IPS-18c (cell line): Measurements from ENCODE around the gene ZNF682.
"Not testable (repeated sequence)": the region's sequence is repeated elsewhere in the genome, so short reads cannot be mapped to it uniquely, and the experiment has no call there.

Source experiments
- H3K4me3 ChIP-seq: 2 replicates; pipeline ENCODE4 v1.7.0; 2013; ENCODE audit warnings: low read depth, mild to moderate bottlenecking, low read length, moderate library complexity; ENCODE audit not compliant: insufficient read depth
- H3K9me3 ChIP-seq: one replicate; pipeline ENCODE4 v1.6.1; 2013; ENCODE audit warnings: mild to moderate bottlenecking, low read length, moderate library complexity; ENCODE audit not compliant: control insufficient read depth, insufficient read depth

The ZNF682 gene

DNA sequence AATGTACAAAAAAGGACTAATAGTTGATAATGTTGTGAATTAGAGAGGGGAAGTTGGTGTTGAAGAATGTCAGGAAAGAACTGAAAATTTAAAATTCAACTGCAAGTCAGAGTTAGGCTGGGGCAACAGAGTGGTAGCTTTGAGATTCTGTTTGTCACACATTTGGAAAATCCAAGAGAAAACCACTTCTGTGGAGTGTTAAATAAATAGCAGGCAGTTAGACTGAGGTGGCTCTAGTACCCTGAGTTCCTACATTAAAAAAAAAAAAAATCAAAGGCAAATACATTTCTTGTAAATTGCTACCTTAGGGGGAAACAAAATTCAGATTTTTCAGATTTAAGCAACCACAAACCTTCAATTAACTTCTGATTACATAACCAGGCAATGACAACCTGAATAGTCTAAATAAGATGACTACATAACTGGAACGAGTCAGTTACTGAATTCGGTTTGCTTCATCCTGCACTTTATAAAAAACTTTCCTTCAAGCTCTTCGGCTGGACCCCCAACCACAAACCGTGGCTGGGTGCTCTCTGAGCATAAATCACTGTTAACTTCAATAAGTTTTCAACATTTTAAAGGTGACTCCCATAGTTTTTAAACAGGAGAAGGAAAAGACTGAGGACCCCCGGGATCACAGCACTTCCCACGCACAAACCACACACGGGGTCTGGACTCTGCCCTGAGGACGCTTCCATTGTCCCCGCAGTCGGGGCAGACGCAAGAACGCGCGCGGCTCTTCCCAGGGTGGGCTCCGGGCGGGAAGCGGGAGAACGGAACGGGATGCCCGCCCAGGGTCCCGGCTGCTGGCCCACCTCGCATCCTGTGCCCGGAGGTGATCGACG is 725 bp downstream of the ZNF682 start:
- peak overlapping the region; percentile 85 for H3K4me3 ChIP-seq
- H3K9me3 ChIP-seq = peaks cover 6% of the 10 kb centered on the region

- Histone ChIP-seq H3K4me3 (no peak overlapping the region), H3K9me3 (peaks cover 6% of the 10 kb centered on the region)
Observed at GRCh38 chr19:20035935-20036334, 3.4 kb downstream of the ZNF682 start.

DNA sequence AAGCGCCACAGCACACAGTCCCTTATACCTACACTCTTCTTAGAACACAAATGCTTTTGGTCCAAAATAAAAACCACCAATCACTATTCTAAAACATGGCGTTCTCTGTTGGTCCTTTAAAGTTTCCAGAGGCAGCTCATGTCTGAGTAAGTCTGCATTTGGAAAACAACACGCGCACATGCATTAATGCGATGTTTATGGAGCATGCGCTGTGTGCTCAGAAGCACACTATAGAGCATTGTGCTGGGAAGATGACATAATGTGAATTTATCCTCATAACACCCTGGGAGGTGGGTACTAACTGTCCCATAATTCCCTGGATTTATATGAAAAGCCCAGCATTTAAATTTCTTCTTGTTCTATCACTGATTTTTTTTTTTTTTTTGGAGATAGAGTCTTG is 10.7 kb downstream of the ZNF682 start:
- no peak overlapping the region for H3K4me3 ChIP-seq
- H3K9me3 ChIP-seq = no peaks in the 10 kb centered on the region

DNA sequence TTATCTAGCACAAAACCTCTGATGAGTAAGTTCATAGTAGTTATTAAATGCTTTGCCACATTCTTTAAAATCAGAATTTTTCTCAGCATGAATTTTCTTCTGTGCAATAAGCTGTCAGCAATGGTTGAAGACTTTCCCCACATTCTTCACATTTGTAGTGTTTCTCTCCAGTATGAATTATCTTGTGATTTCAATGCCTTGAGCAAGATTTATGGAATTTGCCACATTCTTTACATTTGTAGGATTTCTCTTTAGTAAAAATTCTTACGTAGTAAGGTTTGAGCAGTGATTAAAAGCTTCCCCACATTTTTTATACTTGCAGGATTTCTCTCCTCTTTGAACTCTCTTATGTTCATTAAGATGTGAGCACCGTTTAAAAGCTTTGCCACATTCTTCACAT is 33.6 kb downstream of the ZNF682 start:
- peaks cover 16% of the 10 kb centered on the region for H3K9me3 ChIP-seq
- no peak overlapping the region for H3K4me3 ChIP-seq

GRCh38 chr19:19997656-19998268 is 41.5 kb downstream of the ZNF682 start:
- no peak overlapping the region for H3K4me3 ChIP-seq
- H3K9me3 ChIP-seq = no peaks in the 10 kb centered on the region

- no peak overlapping the region for H3K4me3 ChIP-seq
- peaks cover 17% of the 10 kb centered on the region for H3K9me3 ChIP-seq
Observed at GRCh38 chr19:19966862-19967261, 72.4 kb downstream of the ZNF682 start.

DNA sequence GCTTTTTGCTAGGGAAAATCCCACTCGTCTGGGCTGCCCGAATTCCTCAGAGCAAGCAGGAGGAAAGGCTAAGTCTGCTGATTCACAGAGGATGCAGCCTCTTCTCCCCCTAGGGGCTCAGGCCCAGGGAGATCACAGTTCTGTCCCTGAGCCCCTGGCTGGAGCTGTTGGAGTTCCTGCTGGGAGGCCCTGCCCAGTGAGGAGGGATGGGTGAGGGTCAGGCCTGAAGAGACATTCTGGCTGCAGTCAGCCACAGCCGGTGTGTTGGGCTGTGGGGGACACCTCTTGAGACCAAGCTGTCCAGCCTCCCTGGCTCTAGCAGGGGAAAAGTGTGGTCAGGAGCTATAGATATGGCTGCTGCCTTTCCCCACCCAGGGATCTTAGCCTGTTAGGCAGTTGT is 73.2 kb downstream of the ZNF682 start:
- peaks cover 15% of the 10 kb centered on the region for H3K9me3 ChIP-seq
- H3K4me3 ChIP-seq = not testable (repeated sequence)

DNA sequence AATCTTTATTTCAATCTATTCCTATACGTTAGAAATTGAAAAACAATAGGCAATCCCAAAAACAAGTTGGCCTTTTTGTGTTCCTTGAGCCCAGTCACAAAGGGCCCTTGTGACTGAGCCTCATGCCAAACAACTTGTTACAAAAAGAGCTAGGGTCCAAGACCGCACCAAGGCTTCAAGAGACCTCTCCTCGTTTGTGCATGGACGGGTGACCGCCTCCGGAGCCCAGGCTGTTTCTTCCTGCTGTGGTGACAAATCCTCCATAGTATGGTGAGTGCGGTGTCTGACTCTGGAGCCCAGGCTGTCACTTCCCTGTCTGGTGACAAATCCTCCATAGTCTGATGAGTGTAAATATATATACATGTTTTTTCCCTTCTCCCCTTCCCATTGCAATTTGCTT is 74.9 kb downstream of the ZNF682 start:
- Histone ChIP-seq H3K9me3 (peaks cover 15% of the 10 kb centered on the region), H3K4me3 (no peak overlapping the region)

DNA sequence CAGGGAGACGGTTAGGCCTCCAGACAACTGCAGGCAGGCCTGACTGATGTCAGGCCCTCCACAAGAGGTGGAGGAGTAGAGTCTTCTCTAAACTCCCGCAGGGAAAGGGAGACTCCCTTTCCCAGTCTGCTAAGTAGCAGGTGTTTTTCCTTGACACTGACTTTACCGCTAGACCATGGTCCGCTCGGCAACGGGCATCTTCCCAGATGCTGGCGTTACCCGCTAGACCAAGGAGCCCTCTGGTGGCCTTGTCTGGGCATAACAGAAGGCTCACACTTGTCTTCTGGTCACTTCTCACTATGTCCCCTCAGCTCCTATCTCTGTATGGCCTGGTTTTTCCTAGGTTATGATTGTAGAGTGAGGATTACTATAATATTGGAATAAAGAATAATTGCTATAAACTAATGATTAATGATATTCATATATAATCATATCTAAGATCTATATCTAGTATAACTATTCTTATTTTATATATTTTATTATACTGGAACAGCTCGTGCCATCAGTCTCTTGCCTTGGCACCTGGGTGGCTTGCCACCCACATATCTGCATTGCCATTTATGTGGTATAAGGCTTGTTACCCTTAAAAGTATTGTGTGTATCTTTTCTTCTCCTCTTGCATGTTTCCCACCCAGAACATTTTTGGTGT is 80.0 kb downstream of the ZNF682 start:
- not testable (repeated sequence) for H3K4me3 ChIP-seq, H3K9me3 ChIP-seq

- H3K4me3 ChIP-seq, H3K9me3 ChIP-seq: not testable (repeated sequence)
Observed at GRCh38 chr19:19957766-19958165, 81.5 kb downstream of the ZNF682 start.

- Histone ChIP-seq H3K4me3 (no peak overlapping the region), H3K9me3 (no peaks in the 10 kb centered on the region)
Observed at GRCh38 chr19:19956434-19957075, 82.8 kb downstream of the ZNF682 start.

DNA sequence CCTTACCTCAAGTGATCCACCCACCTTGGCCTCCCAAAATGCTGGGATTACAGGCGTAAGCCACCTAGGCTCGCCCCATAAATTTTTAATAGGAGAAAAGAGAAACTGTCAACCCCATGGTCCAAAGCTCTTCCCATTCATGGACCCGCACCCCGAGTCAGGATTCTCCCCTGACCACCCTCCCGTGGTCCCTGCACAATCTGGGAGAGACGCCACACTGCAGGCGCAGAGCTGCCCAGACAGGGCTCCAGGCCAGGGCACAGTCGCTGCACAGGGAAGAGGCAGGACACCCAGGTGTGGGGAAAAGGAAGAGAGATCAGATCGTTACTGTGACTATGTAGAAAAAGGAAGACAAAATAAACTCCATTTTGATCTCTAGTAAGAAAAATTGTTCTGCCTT is 84.1 kb downstream of the ZNF682 start:
- Histone ChIP-seq H3K4me3 (no peak overlapping the region), H3K9me3 (no peaks in the 10 kb centered on the region)
